SJSA1 (cell line): ENCODE results near the gene CIB4. TPM values are rescaled to one million over a fixed set of nuclear protein-coding genes. Genes with fewer than 3 reads are reported as not detected.

Source experiments
- DNase-seq, 2 experiments: peaks; one replicate each; pipeline ENCODE4 v3.0.0-alpha.2; 2015 to 2020; ENCODE audit warnings: low spot score in 2 of 2, low read depth in 1 of 2
- H3K27ac ChIP-seq: fragments of 250-450 bp; sonication (Bioruptor Pico); 2 replicates; pipeline ENCODE4 v1.5.1; 2020; ENCODE audit warnings: mild to moderate bottlenecking, moderate library complexity
- H3K27me3 ChIP-seq: fragments of 250-450 bp; sonication (Bioruptor Pico); replicated peaks from 2 replicates; pipeline ENCODE4 v1.5.1; 2020; ENCODE audit warnings: mild to moderate bottlenecking, moderate library complexity
- H3K36me3 ChIP-seq: fragments of 250-450 bp; sonication (Bioruptor Pico); 2 replicates; pipeline ENCODE4 v1.5.1; 2020; ENCODE audit warnings: mild to moderate bottlenecking
- H3K4me1 ChIP-seq: fragments of 250-450 bp; sonication (Bioruptor Pico); replicated peaks from 2 replicates; pipeline ENCODE4 v1.6.1; 2021; ENCODE audit warnings: mild to moderate bottlenecking
- H3K4me3 ChIP-seq: fragments of 250-450 bp; sonication (Bioruptor Pico); 2 replicates; pipeline ENCODE4 v1.5.1; 2020; ENCODE audit warnings: mild to moderate bottlenecking
- H3K9me3 ChIP-seq: fragments of 250-450 bp; sonication (Bioruptor Pico); replicated peaks from 2 replicates; pipeline ENCODE4 v1.5.1; 2020; ENCODE audit warnings: mild to moderate bottlenecking
- total RNA-seq: library from RNA; depleted of rRNA; stranded (reverse); fragments of >200 nt; shearing (Covaris generic); gene quantifications from 2 replicates; pipeline ENCODE4 v1.2.3, GENCODE V29; 2014

CIB4 gene
- total RNA-seq, 1 experiment from 2014 or later: not detected

GRCh38 chr2:26630235-26630634 is 10.9 kb downstream of the CIB4 start:
- no peaks in the 10 kb centered on the region for H3K4me1 ChIP-seq
- peaks cover 14% of the 10 kb centered on the region for H3K27me3 ChIP-seq

GRCh38 chr2:26629751-26630150 is 11.4 kb downstream of the CIB4 start:
- no peak for DNase-seq
- Histone ChIP-seq H3K9me3 (no peaks in the 10 kb centered on the region), H3K36me3 (no peaks in the 10 kb centered on the region), H3K27ac (no peak overlapping the region), H3K4me1 (no peaks in the 10 kb centered on the region), H3K4me3 (no peak overlapping the region), H3K27me3 (peaks cover 13% of the 10 kb centered on the region)

More at GRCh38 chr2:26630235-26630634, 10.9 kb downstream of the CIB4 start:
- DNase-seq: no peak
- H3K27ac ChIP-seq: no peak overlapping the region
- no peak overlapping the region for H3K4me3 ChIP-seq
- no peaks in the 10 kb centered on the region for H3K9me3 ChIP-seq
- H3K36me3 ChIP-seq: no peaks in the 10 kb centered on the region

- H3K9me3 ChIP-seq: no peaks in the 10 kb centered on the region
- no peak overlapping the region for H3K4me3 ChIP-seq
- no peak overlapping the region for H3K27ac ChIP-seq
- no peaks in the 10 kb centered on the region for H3K36me3 ChIP-seq
- H3K4me1 ChIP-seq: no peaks in the 10 kb centered on the region
- H3K27me3 ChIP-seq: peaks cover 8% of the 10 kb centered on the region
- no peak for DNase-seq
Measured at GRCh38 chr2:26629346-26629630, 11.9 kb downstream of the CIB4 start.

- Histone ChIP-seq H3K36me3 (no peaks in the 10 kb centered on the region), H3K4me3 (no peak overlapping the region), H3K9me3 (no peaks in the 10 kb centered on the region), H3K27me3 (peaks cover 5% of the 10 kb centered on the region; the same call in 1 of the 2 replicates), H3K27ac (no peak overlapping the region), H3K4me1 (no peaks in the 10 kb centered on the region)
- no peak for DNase-seq
Measured at GRCh38 chr2:26628561-26629345, 12.4 kb downstream of the CIB4 start.

GRCh38 chr2:26627350-26628105 is 13.6 kb downstream of the CIB4 start:
- Histone ChIP-seq H3K27me3 (peaks cover 5% of the 10 kb centered on the region; the same call in 1 of the 2 replicates), H3K4me3 (no peak overlapping the region), H3K27ac (no peak overlapping the region), H3K36me3 (no peaks in the 10 kb centered on the region), H3K4me1 (no peaks in the 10 kb centered on the region), H3K9me3 (no peaks in the 10 kb centered on the region)
- no peak for DNase-seq

- no peak for DNase-seq
- H3K9me3 ChIP-seq: no peaks in the 10 kb centered on the region
- peaks cover 5% of the 10 kb centered on the region; the same call in 1 of the 2 replicates for H3K27me3 ChIP-seq
- H3K4me1 ChIP-seq: no peaks in the 10 kb centered on the region
- no peaks in the 10 kb centered on the region for H3K36me3 ChIP-seq
- H3K4me3 ChIP-seq: no peak overlapping the region
- no peak overlapping the region for H3K27ac ChIP-seq
Measured at GRCh38 chr2:26626606-26627005, 14.6 kb downstream of the CIB4 start.

GRCh38 chr2:26623541-26624495 is 17.3 kb downstream of the CIB4 start:
- H3K9me3 ChIP-seq: no peaks in the 10 kb centered on the region; the same call in 1 of the 2 replicates
- H3K27ac ChIP-seq: no peak overlapping the region
- no peaks in the 10 kb centered on the region for H3K4me1 ChIP-seq
- no peak for DNase-seq
- H3K27me3 ChIP-seq: 0 out of 2 replicates have a peak, but pooled peaks cover 5% of the 10 kb centered on the region
- no peaks in the 10 kb centered on the region for H3K36me3 ChIP-seq
- H3K4me3 ChIP-seq: no peak overlapping the region

GRCh38 chr2:26621469-26622199 is 19.5 kb downstream of the CIB4 start:
- peak in 1 of 2 experiments; percentile 35 for DNase-seq
- Histone ChIP-seq H3K36me3 (no peaks in the 10 kb centered on the region), H3K27ac (no peak overlapping the region)

GRCh38 chr2:26620031-26620605 is 21.0 kb downstream of the CIB4 start:
- no peak overlapping the region for H3K27ac ChIP-seq
- H3K27me3 ChIP-seq: peaks cover 12% of the 10 kb centered on the region
- no peak for DNase-seq
- no peaks in the 10 kb centered on the region for H3K36me3 ChIP-seq
- H3K4me3 ChIP-seq: no peak overlapping the region
- no peaks in the 10 kb centered on the region; the same call in 1 of the 2 replicates for H3K9me3 ChIP-seq
- no peaks in the 10 kb centered on the region for H3K4me1 ChIP-seq

More at GRCh38 chr2:26621469-26622199, 19.5 kb downstream of the CIB4 start:
- Histone ChIP-seq H3K4me1 (no peaks in the 10 kb centered on the region), H3K27me3 (peaks cover 5% of the 10 kb centered on the region; the same call in 1 of the 2 replicates), H3K4me3 (no peak overlapping the region), H3K9me3 (no peaks in the 10 kb centered on the region; the same call in 1 of the 2 replicates)

- no peak overlapping the region for H3K4me3 ChIP-seq
- peaks cover 12% of the 10 kb centered on the region for H3K27me3 ChIP-seq
- H3K4me1 ChIP-seq: no peaks in the 10 kb centered on the region
- H3K36me3 ChIP-seq: no peaks in the 10 kb centered on the region
- no peaks in the 10 kb centered on the region; the same call in 1 of the 2 replicates for H3K9me3 ChIP-seq
- no peak for DNase-seq
- no peak overlapping the region for H3K27ac ChIP-seq
Measured at GRCh38 chr2:26619521-26619951, 21.6 kb downstream of the CIB4 start.

GRCh38 chr2:26619096-26619495 is 22.1 kb downstream of the CIB4 start:
- Histone ChIP-seq H3K4me1 (no peaks in the 10 kb centered on the region), H3K27me3 (peaks cover 14% of the 10 kb centered on the region), H3K27ac (no peak overlapping the region), H3K4me3 (no peak overlapping the region), H3K9me3 (no peaks in the 10 kb centered on the region; the same call in 1 of the 2 replicates), H3K36me3 (no peaks in the 10 kb centered on the region)
- no peak for DNase-seq

GRCh38 chr2:26618611-26619010 is 22.6 kb downstream of the CIB4 start:
- H3K4me1 ChIP-seq: no peaks in the 10 kb centered on the region
- H3K9me3 ChIP-seq: no peaks in the 10 kb centered on the region; the same call in 1 of the 2 replicates
- H3K27me3 ChIP-seq: peaks cover 17% of the 10 kb centered on the region
- no peaks in the 10 kb centered on the region for H3K36me3 ChIP-seq
- H3K27ac ChIP-seq: no peak overlapping the region
- no peak for DNase-seq
- no peak overlapping the region for H3K4me3 ChIP-seq
